IMR-90 (cell line): ENCODE results near the gene CTDSP1. TPM values are rescaled to one million over a fixed set of nuclear protein-coding genes. Genes with fewer than 3 reads are reported as not detected.

Source experiments
- ATAC-seq: fragments of 200-7000 bp; cut with Tn5 transposase; 2 replicates; pipeline ENCODE4 v1.9.1; 2020; ENCODE audit warnings: low read depth, mild to moderate bottlenecking, moderate library complexity
- BruUV-seq: library from RNA; stranded (reverse); fragments of 400-500 nt; replicated peaks from 2 replicates; lab custom pipeline; 2021; lab: Mats Ljungman, UMichigan
- CTCF ChIA-PET: fragments of 300-600 bp; formaldehyde crosslinking; extraction: SDS; loops from one replicate; lab custom pipeline; 2021; ENCODE audit warnings: antibody characterized with exemption; lab: Yijun Ruan, JAX
- POLR2A ChIA-PET: fragments of 300-600 bp; sonication (Branson Sonifier 250); formaldehyde crosslinking; loops from one replicate; lab custom pipeline; 2022; ENCODE audit warnings: antibody characterized with exemption; ENCODE audit not compliant: unreplicated experiment; lab: Charles Lee
- DNase-seq: peaks from one replicate; pipeline ENCODE4 v3.0.0; 2013
- H2AFZ ChIP-seq: replicated peaks from 2 replicates; pipeline ENCODE3; 2013; ENCODE audit warnings: low read length, mild to moderate bottlenecking; ENCODE audit not compliant: poor library complexity
- H2AK5ac ChIP-seq: 2 replicates; pipeline ENCODE4 v1.6.1; 2013; ENCODE audit warnings: low read depth, low read length, inconsistent platforms
- H2AK9ac ChIP-seq: replicated peaks from 2 replicates; pipeline ENCODE3; 2013; ENCODE audit warnings: mild to moderate bottlenecking, low read depth, low read length, moderate library complexity; ENCODE audit not compliant: poor library complexity
- H2BK120ac ChIP-seq: 2 replicates; pipeline ENCODE4 v1.6.1; 2013; ENCODE audit warnings: low read depth, low read length, inconsistent platforms
- H2BK15ac ChIP-seq: 3 replicates; pipeline ENCODE4 v1.6.1; 2013; ENCODE audit warnings: low read depth, low read length, inconsistent platforms
- H2BK20ac ChIP-seq: 2 replicates; pipeline ENCODE4 v1.6.1; 2013; ENCODE audit warnings: low read depth, mild to moderate bottlenecking, inconsistent platforms, low read length, moderate library complexity
- H2BK5ac ChIP-seq: 2 replicates; pipeline ENCODE4 v1.6.1; 2013; ENCODE audit warnings: mild to moderate bottlenecking, low read depth, low read length, inconsistent platforms; ENCODE audit not compliant: poor library complexity, severe bottlenecking
- H3K14ac ChIP-seq: replicated peaks from 2 replicates; pipeline ENCODE4 v1.6.1; 2013; ENCODE audit warnings: low read depth, low read length, inconsistent platforms
- H3K18ac ChIP-seq: 2 replicates; pipeline ENCODE4 v1.6.1; 2013; ENCODE audit warnings: low read depth, low read length, control low read depth
- H3K23ac ChIP-seq: 2 replicates; pipeline ENCODE4 v1.6.1; 2013; ENCODE audit warnings: low read depth, low read length, inconsistent platforms
- H3K27ac ChIP-seq: 2 replicates; pipeline ENCODE4 v1.5.1; 2013; ENCODE audit warnings: mild to moderate bottlenecking, control low read depth, low read length; ENCODE audit not compliant: insufficient read depth
- H3K27me3 ChIP-seq: 2 replicates; pipeline ENCODE4 v1.6.1; 2013; ENCODE audit warnings: low read length; ENCODE audit not compliant: control insufficient read depth, insufficient read depth
- H3K36me3 ChIP-seq: 2 replicates; pipeline ENCODE4 v1.6.1; 2013; ENCODE audit warnings: low read length, mixed read lengths; ENCODE audit not compliant: control insufficient read depth, insufficient read depth
- H3K4ac ChIP-seq: 2 replicates; pipeline ENCODE4 v1.6.1; 2013; ENCODE audit warnings: low read depth, low read length, inconsistent platforms
- H3K4me1 ChIP-seq: 2 replicates; pipeline ENCODE4 v1.6.1; 2013; ENCODE audit warnings: low read length, mixed read lengths; ENCODE audit not compliant: control insufficient read depth, insufficient read depth
- H3K4me2 ChIP-seq: 2 replicates; pipeline ENCODE4 v1.6.1; 2013; ENCODE audit warnings: low read depth, mild to moderate bottlenecking, control low read depth, low read length, moderate library complexity
- H3K4me3 ChIP-seq: 2 replicates; pipeline ENCODE4 v1.5.1; 2013; ENCODE audit warnings: low read depth, mild to moderate bottlenecking, control low read depth, low read length, moderate library complexity; ENCODE audit not compliant: insufficient read depth
- H3K56ac ChIP-seq: 2 replicates; pipeline ENCODE4 v1.6.1; 2013; ENCODE audit warnings: low read length, inconsistent platforms; ENCODE audit not compliant: insufficient read depth; ENCODE audit errors: extremely low read depth
- H3K79me1 ChIP-seq, 2 experiments: 2 replicates each; pipeline ENCODE4 v1.6.1; 2013; ENCODE audit warnings: low read length in 2 of 2, inconsistent platforms in 1 of 2, low read depth in 1 of 2
- H3K9ac ChIP-seq: 2 replicates; pipeline ENCODE4 v1.6.1; 2013; ENCODE audit warnings: low read depth, low read length, control low read depth
- H3K9me1 ChIP-seq: 2 replicates; pipeline ENCODE4 v1.6.1; 2013; ENCODE audit warnings: low read length, inconsistent platforms; ENCODE audit not compliant: insufficient read depth
- H3K9me3 ChIP-seq: 2 replicates; pipeline ENCODE4 v1.6.1; 2013; ENCODE audit warnings: low read length; ENCODE audit not compliant: control insufficient read depth, insufficient read depth
- H4K20me1 ChIP-seq: 2 replicates; pipeline ENCODE4 v1.6.1; 2013; ENCODE audit warnings: low read length, inconsistent platforms; ENCODE audit not compliant: insufficient read depth
- H4K5ac ChIP-seq: 2 replicates; pipeline ENCODE4 v1.6.1; 2013; ENCODE audit warnings: mild to moderate bottlenecking, low read depth, low read length, control low read depth
- H4K8ac ChIP-seq, 2 experiments: 2 replicates each; pipeline ENCODE4 v1.6.1; 2013; ENCODE audit warnings: low read depth in 2 of 2, low read length in 2 of 2, control low read depth in 1 of 2, inconsistent platforms in 1 of 2
- H4K91ac ChIP-seq: 2 replicates; pipeline ENCODE4 v1.6.1; 2013; ENCODE audit warnings: low read depth, low read length, inconsistent platforms; ENCODE audit not compliant: insufficient read depth
- CTCF ChIP-seq: conservative IDR thresholded peaks from 2 replicates; pipeline ENCODE4 v1.5.1; 2012; ENCODE audit warnings: mild to moderate bottlenecking, low read depth, low read length, improper control_type of control experiment
- FOS ChIP-seq: fragments of 150-350 bp; IDR thresholded peaks from 2 replicates; pipeline ENCODE4 v1.6.1; 2016; ENCODE audit warnings: low read depth, low read length
- POLR2A ChIP-seq: IDR thresholded peaks from 2 replicates; pipeline ENCODE4 v1.6.1; 2012; ENCODE audit warnings: mild to moderate bottlenecking, low read depth, low read length
- RAD21 ChIP-seq: IDR thresholded peaks from 2 replicates; pipeline ENCODE4 v1.6.1; 2012; ENCODE audit warnings: low read length, improper control_type of control experiment
- RCOR1 ChIP-seq: IDR thresholded peaks from 2 replicates; pipeline ENCODE4 v1.6.1; 2012; ENCODE audit warnings: mild to moderate bottlenecking, low read length, improper control_type of control experiment; ENCODE audit not compliant: insufficient replicate concordance
- SMC3 ChIP-seq: fragments of 150-350 bp; IDR thresholded peaks from 2 replicates; pipeline ENCODE4 v1.6.1; 2016; ENCODE audit warnings: low read depth, mild to moderate bottlenecking, antibody characterized with exemption, low read length, moderate library complexity
- dilution Hi-C: fragments of 300-500 bp; cut with HindIII; formaldehyde crosslinking; loops from one replicate; pipeline ENCODE4 v1.14.3; 2018; ENCODE audit warnings: low sequenced_read_pairs; ENCODE audit not compliant: unreplicated experiment
- in situ Hi-C: fragments of 300-500 bp; cut with MboI; formaldehyde crosslinking; loops from 3 replicates; pipeline ENCODE4 v1.14.3; 2019; ENCODE audit warnings: low sequenced_read_pairs, inconsistent platforms, mixed read lengths
- intact Hi-C: fragments of 100-400 bp; cut with micrococcal nuclease; formaldehyde crosslinking; loops from 2 replicates; pipeline ENCODE4 v1.10.0; 2022
- polyA plus RNA-seq, 3 experiments: library from polyadenylated mRNA; depleted of rRNA; stranded (reverse); fragments of >200 nt; gene quantifications; 2 replicates each; pipeline ENCODE4 v1.2.3, GENCODE V29; 2012; ENCODE audit warnings: low replicate concordance in 1 of 3
- total RNA-seq: library from RNA; depleted of rRNA; stranded (reverse); fragments of >200 nt; gene quantifications from 2 replicates; pipeline ENCODE4 v1.2.3, GENCODE V29; 2012

The CTDSP1 gene
- total and polyA plus RNA-seq, 2 of the 4 experiments (the other 2 are of a cell fraction): 19.7 to 64.3 TPM

- H4K8ac ChIP-seq: no peak overlapping the region
- H3K14ac ChIP-seq: no peak overlapping the region
- DNase-seq (no peak), ATAC-seq (no peak)
- no peak overlapping the region for H4K91ac ChIP-seq
- no peak overlapping the region for H3K4me3 ChIP-seq
- CTCF ChIA-PET: no interaction called here
- H3K4ac ChIP-seq: no peak overlapping the region
- H2AK5ac ChIP-seq: no peak overlapping the region
- intact Hi-C loops (no loop called here), dilution Hi-C loops (no loop called here), in situ Hi-C loops (no loop called here)
- 0 out of 2 replicates have a peak overlapping the region, but pooled peaks have one; percentile 38 for H3K23ac ChIP-seq
- POLR2A ChIA-PET: no interaction called here
- no peak overlapping the region for H3K27ac ChIP-seq
- H3K9me3 ChIP-seq: peaks cover 1% of the 10 kb centered on the region; the same call in 1 of the 2 replicates
- BruUV-seq: no TSS peak
- H2BK20ac ChIP-seq: no peak overlapping the region
- H4K20me1 ChIP-seq: no peaks in the 10 kb centered on the region
- H2BK15ac ChIP-seq: no peak overlapping the region
- peaks cover 5% of the 10 kb centered on the region for H3K4me1 ChIP-seq
- no peak overlapping the region for H3K56ac ChIP-seq
- H3K9me1 ChIP-seq: no peaks in the 10 kb centered on the region
- no peaks in the 10 kb centered on the region for H3K79me1 ChIP-seq
- H3K27me3 ChIP-seq: peaks cover 2% of the 10 kb centered on the region; the same call in 1 of the 2 replicates
- no peak overlapping the region for H2AK9ac ChIP-seq
- H2BK5ac ChIP-seq: no peak overlapping the region
- 0 out of 2 replicates have a peak overlapping the region, but pooled peaks have one; percentile 8 for H2BK120ac ChIP-seq
- no peak overlapping the region for H3K9ac ChIP-seq
- no peak overlapping the region for H3K4me2 ChIP-seq
- H3K18ac ChIP-seq: no peak overlapping the region
- no peak overlapping the region for H4K5ac ChIP-seq
- H3K36me3 ChIP-seq: no peaks in the 10 kb centered on the region
- no peak overlapping the region for H2AFZ ChIP-seq
- TF ChIP-seq SMC3 (no peak), CTCF (no peak), RCOR1 (no peak), POLR2A (no peak), RAD21 (no peak), FOS (no peak)
These were observed 27.7 kb upstream of the CTDSP1 start for GRCh38 chr2:218371983-218372350.
